CD4-positive, alpha-beta T cell treated with Interleukin-4 for 4 hours (primary cell): ENCODE measurements around the gene KRTAP10-7.
A peak's percentile ranks its signal among the peaks of the same experiment; 100 is the strongest.
"Not testable (repeated sequence)": the region's sequence is repeated elsewhere in the genome, so short reads cannot be mapped to it uniquely, and the experiment has no call there.

Experiments
- DNase-seq: peaks from one replicate; pipeline ENCODE4 v3.0.0-alpha.2; 2020

The KRTAP10-7 gene

DNA sequence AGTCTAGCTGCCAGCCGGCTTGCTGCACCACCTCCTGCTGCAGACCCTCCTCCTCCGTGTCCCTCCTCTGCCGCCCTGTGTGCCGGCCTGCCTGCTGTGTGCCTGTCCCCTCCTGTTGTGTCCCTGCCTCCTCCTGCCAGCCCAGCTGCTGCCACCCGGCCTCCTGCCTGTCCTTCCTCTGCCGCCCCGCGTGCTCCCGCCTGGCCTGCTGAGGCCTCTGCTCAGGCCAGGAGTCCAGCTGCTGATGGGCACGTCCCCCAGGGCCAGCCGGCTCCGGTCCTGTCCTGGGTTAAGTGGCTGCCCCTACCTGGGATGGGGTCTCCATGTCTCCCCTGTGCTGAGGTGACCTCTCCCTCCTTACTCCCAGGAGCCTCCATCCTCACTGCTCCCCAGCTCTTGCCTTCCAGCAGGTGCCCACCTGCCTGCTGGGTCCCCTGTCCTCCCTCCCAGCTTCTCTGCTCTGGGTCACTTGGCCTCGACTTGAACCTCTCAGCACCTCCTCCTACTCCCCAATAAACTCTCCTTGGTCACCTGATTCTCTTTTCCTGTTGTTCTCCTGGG, 12.4 kb downstream of the KRTAP10-7 start:
- no peak for DNase-seq

DNA sequence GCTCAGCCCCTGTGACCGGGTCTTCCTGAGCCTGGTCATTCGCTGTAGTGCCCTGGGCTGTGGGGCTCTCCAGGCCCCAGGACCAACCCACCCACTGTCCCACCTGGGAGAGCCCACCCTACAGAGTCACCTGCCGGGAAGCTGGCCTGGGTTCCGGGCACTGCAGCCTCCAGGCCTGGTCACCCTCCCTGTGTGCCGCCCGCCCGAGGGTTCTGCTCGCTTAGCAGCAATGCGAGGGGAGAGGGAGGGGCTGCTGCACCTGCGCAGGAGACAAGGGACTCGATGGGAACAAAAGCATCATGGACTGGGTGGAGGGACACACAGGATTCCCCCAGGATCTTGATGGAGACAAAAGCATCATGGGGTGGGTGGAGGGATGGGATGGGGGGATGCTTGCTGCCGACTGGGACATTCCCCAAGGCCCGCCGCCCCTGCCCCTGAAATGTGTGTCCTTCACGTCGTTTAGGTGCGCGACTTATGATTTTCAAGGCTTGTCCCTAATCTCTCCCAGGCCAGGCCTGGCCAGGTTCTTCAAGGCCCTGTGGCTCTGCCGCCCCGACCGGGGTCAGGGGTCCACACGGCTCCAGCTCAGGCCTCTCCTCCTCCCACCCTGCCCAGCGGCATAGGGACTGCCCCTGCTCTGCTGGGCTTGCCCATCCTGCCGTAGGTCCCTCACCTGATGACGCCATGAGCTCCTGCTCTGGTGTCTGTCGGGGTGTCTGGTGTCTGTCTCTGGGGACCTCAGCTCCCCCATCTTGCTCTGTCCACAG, 13.2 kb downstream of the KRTAP10-7 start:
- no peak for DNase-seq

DNA sequence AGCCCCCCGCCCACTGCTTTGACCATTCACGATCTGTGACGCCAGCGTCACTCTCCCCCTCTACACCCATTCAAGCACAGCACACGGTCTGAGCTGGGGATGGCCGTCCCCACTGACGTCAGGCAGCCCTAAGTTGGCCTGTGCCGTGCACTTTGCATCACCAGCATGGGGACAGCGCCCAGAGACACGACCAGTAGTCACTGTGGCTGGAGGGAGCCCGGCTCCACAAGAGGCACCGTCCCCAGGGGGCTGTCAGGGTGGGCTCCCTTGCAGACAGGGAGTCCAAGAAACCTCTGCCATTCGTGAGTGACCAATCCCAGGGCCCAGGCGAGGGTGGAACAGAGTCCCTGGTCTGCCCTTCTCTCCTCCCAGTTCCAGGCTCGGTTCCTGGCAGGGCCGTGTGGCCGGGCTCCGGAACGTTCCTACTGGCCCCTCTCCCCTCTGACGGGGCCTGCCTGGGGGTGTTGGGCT, 13.8 kb downstream of the KRTAP10-7 start:
- no peak for DNase-seq

DNA sequence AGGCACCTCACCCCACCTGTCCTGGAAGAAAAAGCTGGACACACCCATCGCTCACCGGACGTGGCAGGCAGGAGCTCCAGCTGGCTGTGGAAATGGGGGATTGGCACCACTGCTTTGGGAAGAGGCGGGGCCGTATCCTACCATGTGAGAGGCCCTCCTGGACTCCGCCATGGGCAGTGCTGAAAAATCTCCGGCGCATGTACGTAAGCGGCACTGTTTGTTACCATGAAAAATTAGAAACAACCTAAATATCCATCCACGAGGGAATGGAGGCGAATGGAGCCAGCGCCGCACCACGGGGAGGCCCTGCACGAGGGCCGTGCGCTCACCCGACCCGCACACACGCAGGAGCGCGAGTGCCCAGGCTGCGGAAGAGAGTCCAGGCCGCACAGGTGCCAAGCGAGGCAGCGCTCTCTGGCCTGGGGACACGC, 14.6 kb downstream of the KRTAP10-7 start:
- DNase-seq, result no peak

DNA sequence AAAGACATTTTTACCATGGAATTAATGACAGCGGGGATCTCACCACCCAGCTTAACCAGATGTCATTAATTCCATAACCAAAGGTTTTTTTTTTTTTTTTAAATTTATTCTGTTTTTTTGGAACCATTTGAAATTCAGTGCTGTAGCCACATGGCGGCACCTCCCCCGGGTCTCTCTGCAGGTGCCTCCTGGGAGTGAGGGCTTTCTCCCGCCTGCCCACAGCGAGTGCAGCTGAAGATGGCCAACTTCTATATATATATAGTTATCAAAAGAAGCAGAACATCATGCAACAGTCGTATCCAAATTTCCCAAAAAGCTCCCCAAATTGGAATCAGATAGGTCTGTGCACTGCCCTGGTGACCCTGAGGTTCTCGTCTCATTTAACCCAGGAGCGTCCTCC, 15.1 kb downstream of the KRTAP10-7 start:
- DNase-seq, result no peak

DNA sequence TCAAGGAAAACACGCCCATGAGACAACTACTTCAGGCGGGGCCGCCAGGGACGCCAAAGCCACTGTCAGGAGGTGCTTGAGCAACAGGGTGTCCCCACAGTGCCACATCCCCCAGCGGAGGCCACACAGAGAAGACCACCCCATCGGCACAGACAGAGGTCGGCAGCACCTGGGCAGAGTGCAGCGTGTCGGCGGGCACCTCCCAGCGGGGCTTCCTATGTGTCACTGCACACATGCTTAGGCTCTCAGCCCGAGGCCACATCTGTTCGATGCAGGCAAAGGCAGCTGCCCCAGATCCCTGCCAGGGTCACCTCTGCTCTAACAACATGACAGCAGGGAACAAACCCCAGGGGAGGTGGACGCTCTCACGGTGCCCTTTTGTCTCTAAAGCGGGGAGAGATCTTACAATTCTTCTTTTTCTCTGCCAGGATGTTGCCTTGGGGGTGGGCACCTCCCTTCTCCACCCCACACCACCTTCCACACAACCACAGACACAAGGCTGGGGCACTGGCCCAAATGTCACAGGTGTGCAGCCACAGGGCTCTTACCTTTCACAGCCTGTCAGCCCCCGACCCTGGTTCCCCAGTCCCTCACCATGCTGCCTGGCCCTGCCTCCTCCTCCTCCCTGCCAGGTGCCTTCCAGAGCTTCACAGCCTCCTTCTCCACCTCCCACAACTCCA, 15.7 kb downstream of the KRTAP10-7 start:
- no peak for DNase-seq

DNA sequence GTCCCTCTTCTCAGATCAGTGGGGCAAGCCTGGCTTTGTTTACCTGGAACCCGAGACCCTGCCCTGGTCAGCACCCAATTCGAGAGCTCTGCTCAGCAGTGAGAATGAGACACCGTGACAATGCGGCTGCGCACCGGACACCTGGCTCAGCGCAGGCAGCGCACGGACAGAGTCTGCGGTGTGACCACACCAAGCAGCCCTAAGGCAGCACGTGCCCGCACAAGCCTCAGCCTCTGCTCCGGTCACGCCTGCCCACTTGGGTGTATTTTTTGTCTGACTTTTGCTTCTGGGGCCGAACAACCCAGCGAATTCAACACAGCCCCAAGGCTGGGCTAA, 16.2 kb downstream of the KRTAP10-7 start:
- no peak for DNase-seq

DNA sequence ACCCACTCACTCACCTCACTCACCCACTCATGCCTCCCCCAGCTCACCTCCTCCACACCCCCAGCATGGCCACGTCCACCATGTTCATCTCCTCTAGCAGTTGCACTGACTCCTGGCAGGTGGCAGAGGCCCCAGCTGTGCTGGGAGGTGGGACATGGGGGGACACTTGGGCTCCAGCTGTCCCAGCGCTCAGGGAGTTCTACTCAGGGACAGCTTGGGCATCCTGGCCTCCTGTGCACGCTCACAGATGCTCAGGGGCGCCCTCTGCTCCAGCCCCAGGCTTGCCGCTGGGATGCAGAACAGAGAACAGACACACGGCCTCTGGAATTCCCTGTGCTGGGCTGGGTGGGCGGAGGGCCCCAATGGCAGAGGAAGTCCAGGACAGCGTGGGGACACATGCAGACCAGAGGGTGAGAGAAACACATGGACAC, 16.7 kb downstream of the KRTAP10-7 start:
- DNase-seq, result no peak

DNA sequence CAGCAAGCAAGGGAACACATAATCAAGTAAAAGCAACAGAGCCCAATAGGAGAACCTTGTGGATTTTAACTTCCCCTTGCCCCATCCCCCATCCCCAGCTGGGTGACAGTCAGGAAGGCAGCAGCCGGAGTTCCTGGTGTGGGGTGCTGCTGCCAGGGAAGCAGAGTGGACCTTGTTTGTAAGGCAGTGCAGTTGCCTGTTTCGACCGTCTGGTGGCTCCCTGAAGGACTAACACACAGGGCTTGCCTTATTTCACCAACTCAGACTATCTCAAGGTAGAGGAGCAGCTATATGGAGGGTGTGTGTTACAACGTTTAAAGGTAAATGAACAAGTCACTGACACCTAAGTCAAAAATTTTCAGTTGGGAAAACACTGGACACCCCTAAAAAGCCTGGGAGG, 18.1 kb downstream of the KRTAP10-7 start:
- DNase-seq, result no peak

DNA sequence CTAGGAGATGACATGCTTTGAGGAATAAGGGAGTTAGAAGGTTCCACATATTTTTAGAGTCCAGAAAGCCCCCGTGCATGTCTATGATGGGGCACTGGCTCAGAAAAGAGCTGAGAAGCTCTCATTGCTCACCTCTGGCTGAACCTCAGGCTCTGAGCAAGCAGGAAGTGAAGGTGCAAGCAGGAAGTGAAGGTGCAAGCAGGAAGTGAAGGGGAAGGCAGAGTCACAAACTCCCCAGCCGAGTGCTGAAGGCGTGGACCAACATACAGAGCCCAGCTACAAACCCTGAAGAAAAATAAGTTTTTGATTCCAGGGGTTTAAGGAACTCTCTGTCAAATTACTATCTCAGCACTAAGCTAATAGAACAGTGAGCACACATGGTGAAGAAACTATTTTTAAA, 18.5 kb downstream of the KRTAP10-7 start:
- peak; percentile 78 for DNase-seq

DNA sequence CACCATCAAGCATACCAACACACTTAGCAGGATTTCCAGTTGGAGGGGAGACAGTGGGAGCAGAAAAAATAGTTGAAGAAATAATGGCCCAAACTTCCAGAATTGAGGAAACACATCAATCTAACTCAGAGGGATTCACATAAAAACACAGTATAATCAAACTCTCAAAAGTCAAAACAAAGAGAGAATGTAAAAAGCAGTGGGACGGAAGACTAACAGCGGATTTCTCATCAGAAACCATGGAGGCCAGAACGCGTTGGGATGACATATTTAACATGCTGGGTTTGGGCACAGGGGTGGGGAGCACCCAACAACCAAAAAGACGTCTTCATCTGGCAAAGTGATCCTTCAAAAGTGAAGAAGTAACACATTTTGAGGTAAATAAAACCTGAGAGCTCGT, 19.5 kb downstream of the KRTAP10-7 start:
- no peak for DNase-seq

DNA sequence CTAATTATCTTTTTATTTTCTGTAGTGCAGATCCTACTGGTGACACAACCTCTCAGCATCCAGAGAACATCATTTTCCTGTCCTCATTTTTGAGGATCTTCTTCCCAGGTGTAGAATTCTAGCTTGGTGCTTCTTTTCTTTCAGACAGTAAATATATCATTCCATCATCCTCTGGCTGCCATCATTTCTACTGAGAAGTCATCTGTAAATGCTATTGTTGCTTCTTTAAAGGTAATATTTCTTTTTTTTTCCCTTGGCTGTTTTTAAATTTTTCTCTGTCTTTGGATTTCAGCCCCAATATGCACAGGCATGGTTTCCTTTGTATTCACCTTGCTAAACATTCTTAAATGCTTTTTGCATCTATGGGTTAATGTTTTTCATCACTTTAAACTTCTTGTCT, 23.2 kb downstream of the KRTAP10-7 start:
- no peak for DNase-seq

DNA sequence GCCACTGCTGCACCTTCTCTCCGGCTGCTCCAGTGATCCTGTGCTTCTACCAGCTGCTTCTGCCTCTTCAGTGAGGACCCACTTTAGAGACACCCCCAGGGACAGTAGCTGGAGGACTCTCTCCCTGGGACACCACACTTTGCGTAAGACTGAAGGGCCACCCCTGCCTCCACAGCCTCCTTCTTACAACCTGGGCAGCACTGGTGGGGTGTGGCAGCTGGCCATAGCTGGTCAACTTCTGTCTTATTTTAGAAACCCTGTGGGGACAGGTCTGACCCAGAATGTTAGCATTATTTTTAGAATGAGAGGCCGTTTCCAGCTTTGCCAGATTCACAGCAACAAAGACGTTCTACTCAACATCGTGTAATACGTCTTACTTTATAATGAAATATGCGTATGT, 25.4 kb downstream of the KRTAP10-7 start:
- DNase-seq, result no peak

DNA sequence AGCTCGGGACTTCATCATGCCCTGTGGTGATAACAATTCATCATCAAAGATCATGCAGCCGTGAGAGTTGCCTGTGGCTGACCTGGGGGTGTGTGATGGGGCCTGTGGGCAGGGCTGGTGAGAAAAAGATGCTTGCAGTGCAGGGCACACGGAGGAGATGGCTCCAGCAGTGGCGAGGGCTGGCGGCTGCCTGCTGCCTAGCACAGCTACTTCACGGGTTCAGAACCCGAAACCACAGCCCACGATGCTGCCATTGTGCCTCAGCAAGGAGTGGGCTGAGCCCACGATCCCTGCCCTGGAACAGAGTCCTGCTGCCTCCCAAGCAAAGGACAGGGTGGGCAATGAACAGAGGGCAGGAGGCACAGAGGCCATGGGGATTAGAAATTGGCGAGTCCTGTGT, 25.9 kb downstream of the KRTAP10-7 start:
- DNase-seq, result peak; percentile 30

DNA sequence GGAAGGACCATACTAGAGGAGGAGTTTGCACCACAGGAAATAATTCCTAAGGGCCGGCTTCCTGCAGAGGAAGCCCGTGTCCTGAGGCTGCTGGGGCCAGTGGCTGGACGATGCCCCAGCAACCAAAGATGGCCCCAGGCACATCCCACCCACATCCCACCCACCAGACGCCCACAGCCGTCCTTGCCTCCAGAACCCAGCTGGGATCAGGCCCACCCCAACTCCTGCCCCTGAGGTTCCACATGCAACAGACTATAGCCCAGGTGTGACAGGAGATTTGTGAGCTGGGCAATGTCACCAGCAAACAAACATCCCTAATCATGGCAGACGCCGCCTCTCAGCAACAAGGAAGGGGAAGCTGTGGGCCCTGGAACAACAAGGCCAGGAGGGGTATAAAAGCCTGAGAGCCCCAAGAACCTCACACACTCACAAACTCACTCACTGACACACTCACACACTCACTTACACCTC, 26.3 kb downstream of the KRTAP10-7 start, which contains the start of gene KRTAP10-9:
Gene KRTAP10-9, plus strand, starts transcription at position 421 of the 471 bp plus-strand sequence. CDS start 79 bp downstream, outside the sequence.
- DNase-seq, result no peak

DNA sequence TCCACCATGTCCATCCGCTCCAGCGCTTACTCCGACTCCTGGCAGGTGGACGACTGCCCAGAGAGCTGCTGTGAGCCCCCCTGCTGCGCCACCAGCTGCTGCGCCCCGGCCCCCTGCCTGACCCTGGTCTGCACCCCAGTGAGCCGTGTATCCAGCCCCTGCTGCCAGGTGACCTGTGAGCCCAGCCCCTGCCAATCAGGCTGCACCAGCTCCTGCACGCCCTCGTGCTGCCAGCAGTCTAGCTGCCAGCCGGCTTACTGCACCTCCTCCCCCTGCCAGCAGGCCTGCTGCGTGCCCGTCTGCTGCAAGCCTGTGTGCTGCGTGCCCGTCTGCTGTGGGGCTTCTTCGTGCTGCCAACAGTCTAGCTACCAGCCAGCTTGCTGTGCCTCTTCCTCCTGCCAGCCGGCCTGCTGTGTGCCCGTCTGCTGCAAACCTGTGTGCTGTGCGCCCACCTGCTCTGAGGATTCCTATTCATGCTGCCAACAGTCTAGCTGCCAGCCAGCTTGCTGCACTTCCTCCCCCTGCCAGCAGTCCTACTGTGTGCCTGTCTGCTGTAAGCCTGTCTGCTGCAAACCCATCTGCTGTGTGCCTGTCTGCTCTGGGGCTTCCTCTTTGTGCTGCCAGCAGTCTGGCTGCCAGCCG, 26.9 kb downstream of the KRTAP10-7 start:
- not testable (repeated sequence) for DNase-seq

DNA sequence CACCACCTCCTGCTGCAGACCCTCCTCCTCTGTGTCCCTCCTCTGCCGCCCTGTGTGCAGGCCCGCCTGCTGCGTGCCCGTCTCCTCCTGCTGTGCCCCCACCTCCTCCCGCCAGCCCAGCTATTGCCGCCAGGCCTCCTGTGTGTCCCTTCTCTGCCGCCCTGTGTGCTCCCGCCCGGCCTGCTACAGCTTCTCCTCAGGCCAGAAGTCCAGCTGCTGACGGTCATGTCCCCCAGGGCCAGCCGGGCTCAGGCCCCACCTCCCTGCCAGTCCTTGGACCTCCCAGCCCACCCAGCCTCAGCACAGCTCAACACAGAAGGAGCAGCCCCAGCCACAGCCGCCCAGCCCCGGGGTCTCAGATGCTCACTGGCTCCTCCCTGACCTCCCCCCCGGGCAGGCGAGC, 27.4 kb downstream of the KRTAP10-7 start:
- not testable (repeated sequence) for DNase-seq

DNA sequence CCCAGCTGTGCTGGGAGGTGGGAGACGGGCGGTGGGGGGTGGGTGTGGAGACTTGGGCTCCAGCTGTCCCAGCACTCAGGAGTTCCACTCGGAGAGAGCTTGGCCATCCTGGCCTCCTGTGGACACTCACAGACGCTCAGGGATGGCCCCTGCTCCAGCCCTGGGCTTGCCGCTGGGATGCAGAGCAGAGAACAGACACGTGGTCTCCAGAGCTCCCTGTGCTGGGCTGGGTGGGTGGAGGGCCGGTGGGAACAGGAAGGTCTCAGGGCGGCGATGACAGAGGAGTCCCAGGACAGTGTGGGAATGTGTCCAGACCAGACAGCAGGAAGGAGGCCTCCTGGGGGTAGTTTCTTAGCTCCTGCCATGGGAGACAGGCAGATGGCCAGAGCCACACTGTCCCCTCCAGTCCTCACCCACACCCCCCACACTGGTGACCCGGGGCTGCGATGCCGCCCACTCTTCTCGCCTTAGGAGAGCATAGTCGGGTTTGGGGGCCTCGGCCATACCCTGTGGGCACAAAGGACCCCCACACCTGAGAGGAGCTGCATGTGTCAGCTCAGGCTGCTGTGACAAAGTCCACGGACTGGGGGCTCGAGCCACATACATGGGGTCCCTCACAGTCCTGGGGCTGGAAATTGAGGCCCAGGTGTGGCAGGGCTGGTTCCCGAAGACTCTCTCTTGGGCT, 28.5 kb downstream of the KRTAP10-7 start:
- no peak for DNase-seq

DNA sequence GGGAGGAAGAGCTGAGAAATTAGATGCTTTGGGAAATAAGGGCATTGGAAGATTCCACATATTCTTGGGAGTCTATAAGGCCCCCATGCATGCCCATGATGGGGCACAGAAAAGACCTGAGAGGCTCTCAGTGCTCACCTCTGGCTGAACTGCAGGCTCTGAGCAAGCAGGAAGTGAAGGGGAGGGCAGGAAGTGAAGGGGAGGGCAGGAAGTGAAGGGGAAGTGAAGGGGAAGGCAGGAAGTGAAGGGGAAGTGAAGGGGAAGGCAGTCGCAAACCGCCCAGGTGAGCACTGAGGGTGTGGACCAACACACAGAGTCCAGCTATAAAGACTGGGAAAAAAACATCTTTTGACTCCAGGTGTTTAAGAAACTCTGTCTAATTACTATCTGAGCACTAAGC, 30.0 kb downstream of the KRTAP10-7 start:
- DNase-seq, result no peak

DNA sequence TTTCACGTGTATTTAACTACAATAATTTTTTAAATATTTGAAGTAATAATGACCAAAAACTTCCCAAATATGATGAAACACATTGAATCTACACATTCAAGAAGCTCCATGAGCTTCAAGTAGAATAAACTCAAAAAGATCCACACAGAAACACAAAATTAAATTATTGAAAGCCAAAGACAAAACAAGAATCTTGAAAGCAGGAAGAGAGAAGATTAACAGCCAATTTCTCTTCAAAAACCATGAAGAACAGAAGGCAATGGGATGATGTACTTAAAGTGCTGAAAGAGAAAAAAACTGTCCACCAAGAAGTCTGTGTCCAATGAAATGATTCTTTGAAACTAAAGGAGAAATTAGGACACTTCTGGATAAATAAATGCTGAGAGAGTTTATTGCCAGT, 31.7 kb downstream of the KRTAP10-7 start:
- DNase-seq, result no peak

DNA sequence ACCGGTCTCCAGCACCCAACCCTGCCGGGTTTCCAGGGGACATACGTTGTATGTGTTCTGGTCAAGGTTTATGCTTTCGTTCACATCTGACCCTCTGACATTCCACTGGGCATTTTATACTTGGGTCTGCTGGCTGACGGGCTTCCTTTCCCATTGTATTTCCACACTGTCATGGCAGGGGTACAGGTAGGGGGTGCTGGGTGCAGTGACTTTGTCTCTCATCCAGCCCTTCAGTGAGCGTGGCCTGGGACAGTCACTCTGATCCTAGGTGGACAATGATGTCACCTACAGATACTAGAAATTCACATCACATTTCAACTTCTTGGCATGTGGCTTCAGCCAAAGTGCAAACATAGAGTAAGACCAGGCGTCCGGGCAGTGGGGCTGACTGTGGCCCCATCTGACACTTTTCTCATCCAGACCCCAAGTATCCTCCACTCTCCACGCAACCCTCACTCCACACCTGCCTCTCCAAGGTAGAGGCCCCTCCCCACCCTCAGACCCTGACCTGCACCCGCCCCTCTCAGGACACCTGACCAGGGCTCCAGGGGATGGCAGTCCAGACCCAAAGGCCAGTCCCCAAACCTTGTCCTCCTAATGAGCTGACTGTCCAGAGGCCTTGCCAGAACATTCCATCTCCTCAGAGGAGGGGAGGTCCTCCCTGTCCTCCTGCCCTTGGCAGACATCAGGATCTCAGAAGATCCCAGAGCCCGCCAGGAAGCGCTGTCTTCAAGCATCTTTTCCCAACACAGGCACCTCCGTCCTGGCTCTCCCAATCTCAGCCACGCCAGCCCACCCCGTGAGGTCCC, 36.0 kb downstream of the KRTAP10-7 start:
- DNase-seq, result no peak
